PFSK-1 (cell line): ENCODE measurements around the gene ERGIC1.

Experiments
- FOXP2 ChIP-seq: optimal IDR thresholded peaks from 2 replicates; pipeline ENCODE3; 2011; ENCODE audit warnings: borderline replicate concordance, control low read depth, inconsistent platforms; ENCODE audit not compliant: insufficient read depth; ENCODE audit errors: extremely low read length, extremely low read depth
- POLR2AphosphoS5 ChIP-seq: IDR thresholded peaks from 2 replicates; pipeline ENCODE4 v1.6.1; 2012; ENCODE audit warnings: low read depth, mild to moderate bottlenecking, control low read depth, low read length, moderate library complexity
- SIN3A ChIP-seq: IDR thresholded peaks from 2 replicates; pipeline ENCODE4 v1.6.1; 2012; ENCODE audit warnings: mild to moderate bottlenecking, low read length, moderate library complexity, borderline replicate concordance; ENCODE audit not compliant: insufficient read depth
- TAF1 ChIP-seq: IDR thresholded peaks from 2 replicates; pipeline ENCODE4 v1.6.1; 2012; ENCODE audit warnings: low read length, control low read depth, borderline replicate concordance; ENCODE audit not compliant: insufficient read depth
- TF ChIP-seq, protein P1 (sequence below), 2 experiments: IDR thresholded peaks; 2 replicates each; pipeline versions ENCODE4 v1.6.1 to v1.8.0; 2011 to 2012; ENCODE audit warnings: low read depth in 2 of 2, low read length in 2 of 2, control low read depth in 1 of 2, inconsistent platforms in 1 of 2, mild to moderate bottlenecking in 1 of 2, moderate library complexity in 1 of 2; ENCODE audit not compliant: insufficient read depth in 1 of 2

ERGIC1 gene

DNA sequence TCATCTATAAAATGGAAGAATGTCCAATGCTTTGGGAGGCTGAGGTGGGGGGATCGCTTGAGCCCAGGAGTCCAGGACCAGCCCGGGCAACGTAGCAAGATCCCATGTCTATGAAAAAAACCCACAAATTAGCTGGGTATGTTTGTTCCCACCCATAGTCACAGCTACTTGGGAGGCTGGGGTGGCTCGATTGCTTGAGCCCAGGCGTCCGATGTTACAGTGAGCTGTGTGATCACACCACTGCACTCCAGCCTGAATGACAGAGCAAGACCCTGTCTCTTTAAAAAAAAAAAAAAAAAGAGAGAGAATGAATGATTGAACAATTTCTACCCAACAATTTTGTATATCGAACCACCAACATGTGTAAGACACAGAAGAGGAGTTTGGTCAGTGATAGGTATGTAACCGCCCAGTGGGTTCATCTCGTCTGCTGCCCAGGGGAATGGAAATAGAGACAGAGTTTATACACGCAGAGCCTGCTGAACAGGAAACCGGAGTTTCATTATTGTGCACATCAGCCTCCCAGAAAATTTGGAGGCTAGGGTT is 26.2 kb upstream of the ERGIC1 start:
- no peak for TF ChIP-seq FOXP2
- TF ChIP-seq, protein P1, sequence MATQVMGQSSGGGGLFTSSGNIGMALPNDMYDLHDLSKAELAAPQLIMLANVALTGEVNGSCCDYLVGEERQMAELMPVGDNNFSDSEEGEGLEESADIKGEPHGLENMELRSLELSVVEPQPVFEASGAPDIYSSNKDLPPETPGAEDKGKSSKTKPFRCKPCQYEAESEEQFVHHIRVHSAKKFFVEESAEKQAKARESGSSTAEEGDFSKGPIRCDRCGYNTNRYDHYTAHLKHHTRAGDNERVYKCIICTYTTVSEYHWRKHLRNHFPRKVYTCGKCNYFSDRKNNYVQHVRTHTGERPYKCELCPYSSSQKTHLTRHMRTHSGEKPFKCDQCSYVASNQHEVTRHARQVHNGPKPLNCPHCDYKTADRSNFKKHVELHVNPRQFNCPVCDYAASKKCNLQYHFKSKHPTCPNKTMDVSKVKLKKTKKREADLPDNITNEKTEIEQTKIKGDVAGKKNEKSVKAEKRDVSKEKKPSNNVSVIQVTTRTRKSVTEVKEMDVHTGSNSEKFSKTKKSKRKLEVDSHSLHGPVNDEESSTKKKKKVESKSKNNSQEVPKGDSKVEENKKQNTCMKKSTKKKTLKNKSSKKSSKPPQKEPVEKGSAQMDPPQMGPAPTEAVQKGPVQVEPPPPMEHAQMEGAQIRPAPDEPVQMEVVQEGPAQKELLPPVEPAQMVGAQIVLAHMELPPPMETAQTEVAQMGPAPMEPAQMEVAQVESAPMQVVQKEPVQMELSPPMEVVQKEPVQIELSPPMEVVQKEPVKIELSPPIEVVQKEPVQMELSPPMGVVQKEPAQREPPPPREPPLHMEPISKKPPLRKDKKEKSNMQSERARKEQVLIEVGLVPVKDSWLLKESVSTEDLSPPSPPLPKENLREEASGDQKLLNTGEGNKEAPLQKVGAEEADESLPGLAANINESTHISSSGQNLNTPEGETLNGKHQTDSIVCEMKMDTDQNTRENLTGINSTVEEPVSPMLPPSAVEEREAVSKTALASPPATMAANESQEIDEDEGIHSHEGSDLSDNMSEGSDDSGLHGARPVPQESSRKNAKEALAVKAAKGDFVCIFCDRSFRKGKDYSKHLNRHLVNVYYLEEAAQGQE (IDR thresholded peaks at IDR 0.05; ENCODE audit: insufficient read depth in 1 of 2, low read depth in 2 of 2, low read length in 2 of 2), result no peak
- no peak for TF ChIP-seq SIN3A
- TF ChIP-seq POLR2AphosphoS5, result no peak
- TF ChIP-seq TAF1, result no peak

DNA sequence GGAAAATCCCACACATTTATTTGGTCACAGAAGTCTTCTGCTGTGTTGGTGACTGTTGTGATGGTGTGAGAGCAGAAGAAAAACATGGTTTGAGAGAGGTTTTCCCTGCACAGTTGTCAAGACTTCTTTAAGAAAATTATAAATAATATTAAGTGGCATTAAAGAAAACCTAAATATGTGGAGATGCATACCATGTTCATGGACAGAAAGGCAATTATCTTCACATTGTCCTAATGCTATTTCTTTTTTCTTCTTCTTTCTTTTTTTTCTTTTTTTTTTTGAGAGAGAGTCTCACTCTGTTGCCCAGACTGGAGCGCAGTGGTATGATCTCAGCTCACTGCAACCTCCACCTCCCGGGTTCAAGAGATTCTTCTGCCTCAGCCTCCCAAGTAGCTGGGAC is 24.3 kb upstream of the ERGIC1 start:
- TF ChIP-seq FOXP2 (no peak), TAF1 (no peak), POLR2AphosphoS5 (no peak), SIN3A (no peak)
- TF ChIP-seq, protein P1 (IDR thresholded peaks at IDR 0.05; ENCODE audit: insufficient read depth in 1 of 2, low read depth in 2 of 2, low read length in 2 of 2), result no peak

DNA sequence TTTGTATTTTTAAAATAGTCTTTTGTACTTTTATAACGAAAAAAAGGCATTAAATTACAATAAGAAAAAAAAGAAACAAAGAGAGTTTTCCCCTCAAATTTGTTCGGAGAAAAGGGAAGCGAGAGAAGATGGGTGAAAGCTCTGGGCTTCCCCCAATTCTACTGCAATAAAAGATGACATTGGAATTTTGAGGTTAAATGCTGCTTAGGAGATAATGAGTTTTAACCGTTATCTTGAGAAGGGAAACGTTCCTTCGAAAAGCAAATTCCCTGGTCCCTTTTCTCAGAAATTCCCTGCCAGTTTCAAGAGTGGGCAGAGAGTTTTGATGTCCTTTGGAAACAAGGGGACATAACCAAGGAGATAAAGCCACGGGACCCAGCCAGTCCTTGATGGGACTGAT is 18.4 kb upstream of the ERGIC1 start:
- TF ChIP-seq, protein P1 (IDR thresholded peaks at IDR 0.05; ENCODE audit: insufficient read depth in 1 of 2, low read depth in 2 of 2, low read length in 2 of 2), result no peak
- TF ChIP-seq POLR2AphosphoS5 (no peak), SIN3A (no peak), FOXP2 (no peak), TAF1 (no peak)

DNA sequence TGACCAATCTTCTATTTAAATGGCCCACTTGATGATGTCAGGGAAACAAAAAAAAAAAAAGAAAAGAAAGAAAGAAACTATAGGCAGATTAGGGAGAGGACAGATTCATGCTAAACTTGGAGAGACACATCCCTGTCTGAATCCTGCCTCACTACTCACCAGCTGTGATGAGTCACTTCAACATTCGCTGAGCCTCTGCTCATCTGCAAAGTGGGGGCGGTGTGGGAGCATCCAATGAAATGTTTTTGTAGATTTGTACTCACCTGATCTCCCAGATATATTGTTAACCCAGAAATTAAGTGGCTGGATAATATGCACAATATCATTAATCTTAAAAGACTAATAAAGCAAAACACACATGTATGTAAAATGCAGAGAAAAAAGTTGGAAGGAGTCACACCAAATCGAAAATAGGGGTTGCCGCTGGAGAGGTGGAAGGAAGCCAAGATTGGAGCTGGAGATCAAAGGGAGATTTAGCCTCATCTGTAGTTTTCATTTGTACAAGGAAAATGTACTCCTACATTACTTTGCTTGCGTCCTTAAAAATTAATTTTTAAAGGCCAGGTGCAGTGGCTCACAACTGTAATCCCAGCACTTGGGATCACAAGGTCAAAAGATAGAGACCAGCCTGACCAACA is 17.0 kb upstream of the ERGIC1 start:
- TF ChIP-seq FOXP2, result no peak
- TF ChIP-seq, protein P1 (IDR thresholded peaks at IDR 0.05; ENCODE audit: insufficient read depth in 1 of 2, low read depth in 2 of 2, low read length in 2 of 2), result no peak
- TF ChIP-seq POLR2AphosphoS5, result no peak
- no peak for TF ChIP-seq TAF1
- no peak for TF ChIP-seq SIN3A
